GM21526 (cell line): ENCODE data around the gene KRT71.

Experiments used
- ATAC-seq: cut with Tn5 transposase; IDR thresholded peaks from one replicate; pipeline ENCODE4 v1.9.1; 2021; ENCODE audit warnings: moderate library complexity; ENCODE audit not compliant: unreplicated experiment, low FRiP score

The KRT71 gene

GRCh38 chr12:52540531-52540930, 12.4 kb downstream of the KRT71 start:
- no peak for ATAC-seq

DNA sequence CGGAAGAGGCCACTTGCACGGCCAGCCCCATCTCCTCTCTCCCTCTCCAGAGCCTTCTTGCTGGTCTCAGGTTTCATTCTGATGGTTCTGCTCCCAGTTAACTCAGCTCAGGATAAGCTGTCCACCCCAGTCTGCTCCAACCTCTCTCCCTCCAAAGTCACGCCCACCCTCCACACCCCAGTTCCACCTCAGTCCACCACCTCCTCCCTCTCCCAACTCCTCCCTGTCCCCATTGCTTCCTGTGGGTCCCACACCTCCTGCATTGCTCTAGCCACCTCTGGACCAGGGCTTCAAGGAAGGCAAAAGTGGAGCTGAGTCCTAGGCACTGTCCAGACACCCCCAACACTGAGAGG, 13.1 kb downstream of the KRT71 start:
- no peak for ATAC-seq

GRCh38 chr12:52539083-52539820, 13.7 kb downstream of the KRT71 start:
- ATAC-seq = no peak

DNA sequence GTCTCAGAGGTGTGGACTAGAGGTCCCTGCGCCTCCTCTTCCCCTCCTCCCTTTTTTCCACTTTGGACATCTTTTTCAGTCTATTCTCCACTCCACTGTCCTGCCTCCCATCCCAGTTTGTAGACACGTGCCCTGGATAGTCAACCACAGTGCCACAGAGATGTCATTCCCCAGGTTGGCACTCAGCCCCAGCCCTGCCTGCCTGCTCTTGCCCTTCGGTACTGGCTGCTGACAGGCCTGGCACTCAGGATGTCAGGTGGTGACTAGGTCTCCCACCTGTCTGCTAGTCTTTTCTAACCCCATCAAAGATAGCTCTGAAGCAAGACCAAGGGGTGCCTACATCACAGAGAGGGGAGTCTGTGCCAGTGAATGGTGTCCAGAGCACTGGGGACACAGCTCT, 15.8 kb downstream of the KRT71 start:
- ATAC-seq = no peak

- no peak for ATAC-seq
Measured at GRCh38 chr12:52535574-52535973, 17.4 kb downstream of the KRT71 start.

DNA sequence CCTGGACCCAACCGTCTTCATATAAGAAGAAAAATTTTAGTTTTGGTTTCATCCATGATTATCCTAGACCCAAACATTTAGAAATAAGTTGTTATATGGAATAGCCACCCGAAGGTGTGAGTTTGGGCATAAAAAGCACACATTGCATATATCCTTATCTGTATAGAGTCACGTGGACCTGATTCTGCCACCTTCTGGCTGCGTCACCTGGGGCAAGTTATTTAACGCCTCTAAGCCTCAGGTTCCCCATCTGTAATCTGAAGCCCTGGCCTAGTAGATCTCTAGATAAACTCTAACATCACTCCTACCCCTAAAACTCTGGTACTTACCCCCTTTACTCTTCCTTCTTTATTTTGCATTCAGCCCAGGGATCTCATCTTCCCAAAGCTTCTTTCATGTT, 18.5 kb downstream of the KRT71 start:
- ATAC-seq = no peak

GRCh38 chr12:52533686-52534470, 19.1 kb downstream of the KRT71 start:
- no peak for ATAC-seq

DNA sequence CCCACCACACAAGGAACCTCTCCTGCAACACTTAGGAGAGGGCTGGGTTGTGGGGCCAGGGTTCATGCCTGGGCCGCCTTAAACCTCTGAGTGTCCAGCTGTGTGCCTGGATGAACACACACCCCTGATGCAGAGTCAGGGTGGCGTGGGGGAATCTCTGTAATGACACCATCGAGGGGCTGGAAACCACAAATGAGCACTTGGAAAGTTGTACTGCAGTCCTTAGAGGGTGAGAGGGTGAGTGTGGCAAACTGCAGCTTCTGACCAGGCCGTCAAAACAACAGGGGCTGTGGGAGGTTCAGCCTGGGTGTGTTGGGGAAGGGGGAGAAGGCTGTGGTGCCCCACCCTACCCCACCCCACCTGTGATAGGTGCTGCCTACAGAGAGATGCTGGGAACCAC, 20.3 kb downstream of the KRT71 start:
- ATAC-seq = no peak

DNA sequence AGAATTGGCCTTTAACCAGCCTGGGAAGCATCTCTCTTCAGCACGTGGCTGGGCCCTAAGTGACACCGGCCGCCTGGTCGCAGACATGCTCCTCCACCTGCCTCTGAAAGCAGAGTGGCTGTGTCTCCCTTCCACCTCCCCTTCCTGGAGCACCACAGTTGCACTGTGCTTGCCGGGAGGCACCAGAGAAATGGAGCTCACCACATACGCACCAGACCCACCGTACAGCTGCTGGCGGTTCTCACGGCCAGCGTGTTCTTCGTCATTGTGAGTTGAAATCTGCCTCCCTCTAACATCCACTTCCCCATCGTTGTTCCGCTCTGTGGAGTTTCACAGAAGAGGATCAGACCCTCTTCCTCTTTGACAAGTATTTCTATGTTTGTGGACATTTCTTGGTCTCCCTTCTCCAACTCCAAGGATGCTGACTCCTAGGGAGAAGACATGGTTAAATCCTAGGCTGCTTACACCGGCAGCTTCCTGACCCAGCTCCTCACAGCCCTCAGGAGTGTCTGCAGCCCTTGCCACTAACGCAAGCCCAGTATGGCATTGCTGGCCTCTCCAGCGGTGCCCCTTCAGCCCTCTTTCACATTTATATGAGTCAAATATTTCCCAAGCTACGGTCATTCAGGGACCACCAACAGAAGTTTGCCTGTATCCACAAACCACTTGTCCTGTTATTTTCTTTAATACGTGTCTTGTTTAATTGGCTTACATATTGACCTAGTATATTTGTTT, 21.2 kb downstream of the KRT71 start:
- no peak for ATAC-seq

GRCh38 chr12:52530905-52531304, 22.0 kb downstream of the KRT71 start:
- no peak for ATAC-seq

DNA sequence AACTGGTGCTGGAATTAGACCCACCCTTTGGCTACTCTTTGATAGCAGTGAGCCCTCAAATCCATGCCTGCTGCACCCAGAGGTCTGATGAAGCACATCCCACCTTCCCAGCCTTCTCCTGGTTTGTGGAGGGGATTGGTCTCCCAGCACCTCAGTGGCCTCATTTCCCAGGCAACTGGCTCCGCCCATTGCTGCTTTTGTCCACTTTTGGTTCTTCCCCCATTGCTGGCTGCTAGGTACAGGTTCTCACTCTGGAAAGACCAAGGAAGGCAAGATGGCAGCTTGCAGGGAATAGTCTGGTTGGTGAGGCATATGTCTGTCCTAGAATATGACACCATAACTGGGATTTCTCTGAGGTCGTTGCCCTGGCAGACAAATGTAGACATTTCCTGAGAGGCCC, 22.6 kb downstream of the KRT71 start:
- ATAC-seq = no peak

DNA sequence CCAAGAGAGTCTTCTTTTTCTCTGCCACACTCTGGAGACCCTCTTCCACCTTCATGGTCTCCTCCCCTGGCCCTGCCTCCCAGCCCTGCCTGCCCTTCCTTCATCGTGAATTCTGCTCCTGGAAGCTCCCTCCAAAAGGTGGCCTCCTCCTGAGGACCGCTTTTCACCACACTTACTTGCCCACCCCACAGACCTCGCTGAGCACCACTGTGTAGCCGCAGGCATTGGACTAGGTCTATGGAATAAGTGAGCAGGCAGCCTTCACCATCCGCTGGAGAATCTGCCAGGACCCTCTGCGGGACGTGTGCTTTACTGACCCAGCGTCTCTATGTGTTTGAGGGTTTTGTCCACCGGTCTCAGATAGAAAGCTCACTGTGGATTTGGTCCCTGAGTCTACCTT, 23.1 kb downstream of the KRT71 start:
- no peak for ATAC-seq

GRCh38 chr12:52529417-52529816, 23.5 kb downstream of the KRT71 start:
- ATAC-seq = no peak

DNA sequence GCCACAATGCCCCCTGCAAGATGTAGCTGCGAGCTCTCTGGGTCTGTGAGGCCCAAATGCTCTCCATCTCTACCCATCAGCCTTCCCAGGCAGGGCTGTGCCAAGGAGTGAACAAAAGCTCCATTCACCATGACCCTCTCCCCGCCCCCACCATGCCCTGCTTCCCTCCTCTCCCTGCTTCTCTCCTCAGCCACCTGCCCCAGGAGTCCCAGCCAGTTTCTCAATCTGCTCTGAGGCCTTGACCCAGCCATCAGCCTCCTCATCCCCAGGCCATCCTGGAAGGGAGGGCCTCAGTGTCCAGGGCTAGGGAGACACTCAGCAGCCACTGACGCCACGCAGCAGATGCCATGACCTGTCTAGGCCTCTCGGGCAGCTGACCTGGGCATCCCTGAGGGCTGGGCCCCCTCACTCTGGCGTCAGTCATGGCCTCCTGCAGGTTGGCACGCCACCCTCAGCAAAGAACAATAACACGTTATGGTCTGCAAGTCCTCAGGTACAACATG, 24.3 kb downstream of the KRT71 start:
- no peak for ATAC-seq

- ATAC-seq = no peak
Measured at GRCh38 chr12:52527121-52527800, 25.7 kb downstream of the KRT71 start.

- ATAC-seq = no peak
Measured at GRCh38 chr12:52526511-52526951, 26.4 kb downstream of the KRT71 start.

DNA sequence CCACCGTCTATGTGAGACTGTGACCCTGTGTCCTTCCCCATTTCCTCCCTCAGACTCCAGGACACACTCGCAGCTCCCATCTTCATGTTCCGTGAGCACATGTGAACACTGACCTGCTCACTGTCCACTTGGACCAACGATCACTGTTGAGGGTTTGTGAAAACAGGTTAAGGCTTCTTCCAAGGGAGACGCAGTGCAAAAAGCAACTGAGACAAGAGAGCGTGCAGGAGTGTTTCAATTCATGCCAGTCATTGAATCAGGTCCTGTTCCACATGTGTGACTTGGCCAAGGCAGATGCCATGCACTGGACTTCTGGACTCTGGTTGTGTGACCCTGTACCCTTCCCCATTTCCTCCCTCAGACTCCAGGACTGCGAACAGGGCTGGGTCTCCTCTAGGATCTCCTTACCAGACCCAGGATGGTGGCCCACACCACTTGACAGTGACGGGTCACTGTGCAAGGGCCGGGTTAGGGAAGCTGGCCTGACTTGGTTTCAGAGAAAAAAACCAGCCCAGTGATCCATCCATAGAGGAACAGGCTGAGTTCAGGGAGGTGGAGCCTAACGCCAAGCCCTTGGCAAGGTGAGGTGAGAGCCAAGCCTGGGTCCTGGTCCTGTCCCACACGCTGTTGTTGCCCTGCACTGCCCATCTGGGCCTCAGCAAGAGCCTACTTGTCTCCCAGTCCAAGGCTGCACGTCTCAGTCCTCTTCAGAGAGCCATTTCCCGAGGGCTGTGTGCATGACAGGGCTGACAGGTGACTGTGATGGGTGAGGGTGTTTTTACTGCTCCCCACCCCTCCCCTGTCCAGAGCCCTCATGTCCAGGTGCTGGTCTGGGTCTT, 27.1 kb downstream of the KRT71 start:
- ATAC-seq = no peak

DNA sequence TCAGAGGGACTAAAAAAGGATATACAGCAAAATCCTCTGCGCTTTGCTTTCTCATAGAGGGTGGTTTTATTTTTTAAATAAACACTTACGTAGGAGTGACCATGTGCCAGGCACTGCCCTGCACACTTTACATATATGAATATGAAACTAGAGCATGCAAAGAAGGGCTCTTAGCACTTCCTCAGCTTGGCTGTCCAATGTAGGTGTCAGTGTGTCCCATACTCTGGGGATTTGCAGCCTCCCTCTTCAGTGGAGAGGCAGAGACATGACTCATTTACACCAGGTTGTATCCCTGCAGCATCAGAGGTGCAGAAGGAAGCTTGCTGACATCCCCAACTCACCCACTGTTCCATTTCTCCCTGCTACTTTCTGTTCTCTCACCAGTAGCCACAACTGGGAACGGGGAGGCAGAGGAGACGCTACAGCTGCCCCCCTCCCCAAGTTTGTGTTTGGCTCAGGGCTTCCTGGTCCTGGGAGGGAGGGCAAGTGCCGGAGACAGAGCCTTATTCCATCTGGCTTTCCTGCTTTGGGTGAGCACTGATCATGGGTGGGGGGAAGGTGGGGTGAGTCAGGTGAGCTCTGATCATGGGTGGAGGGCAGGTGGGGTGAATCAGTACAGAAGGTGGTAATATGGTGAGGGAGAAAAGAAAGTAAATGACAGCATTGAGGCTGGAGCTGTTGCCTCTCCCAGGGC, 27.9 kb downstream of the KRT71 start:
- no peak for ATAC-seq

GRCh38 chr12:52524241-52524897, 28.6 kb downstream of the KRT71 start:
- no peak for ATAC-seq
